Measurements from ENCODE around the gene MALAT1. TPM values are rescaled to one million over a fixed set of nuclear protein-coding genes. Genes with fewer than 3 reads are reported as not detected.

Gene MALAT1
- total RNA-seq, 4 donors from 2014 or later, result 2,194 to 20,520 (median 8,164) TPM

GRCh38 chr11:65538915-65539743 lies 40.3 kb downstream of the MALAT1 start:
- TF ChIP-seq POLR2A (IDR thresholded peaks at IDR 0.05) (no peak), CTCF (IDR thresholded peaks at IDR 0.05) (no peak), POLR2AphosphoS5 (IDR thresholded peaks at IDR 0.05) (no peak), EP300 (IDR thresholded peaks at IDR 0.05) (no peak)
- H3K9me3 ChIP-seq, result no peaks in the 10 kb centered on the region
- H3K27ac ChIP-seq, result peak overlapping the region in 3 of 4 donors; percentile 88 to 97 (median 91)
- 71% methylated on average over 4 of the region's 92 CpGs; no CpG with 5 or more reads in 1 of the 2 donors for WGBS, 2 donors (ENCODE audit: low coverage in 1 of 2)
- peaks cover 0 to 68% of the 10 kb centered on the region in 2 donors for H3K36me3 ChIP-seq
- no peaks in the 10 kb centered on the region for H3K27me3 ChIP-seq
- H3K4me1 ChIP-seq, result peaks cover 0 to 45% (median 25%) of the 10 kb centered on the region in 3 donors
- no peak for ATAC-seq
- H3K4me3 ChIP-seq, result peak overlapping the region in 1 of 2 donors; percentile 57

GRCh38 chr11:65539744-65540289 lies 41.0 kb downstream of the MALAT1 start:
- Histone ChIP-seq H3K4me1 (peaks cover 0 to 45% (median 25%) of the 10 kb centered on the region in 3 donors), H3K4me3 (peak overlapping the region; percentile 20 to 57), H3K36me3 (peaks cover 0 to 68% of the 10 kb centered on the region in 2 donors), H3K27me3 (no peaks in the 10 kb centered on the region), H3K9me3 (no peaks in the 10 kb centered on the region), H3K27ac (peak overlapping the region; percentile 39 to 97 (median 90))
- WGBS, 2 donors (ENCODE audit: low coverage in 1 of 2), result no CpG with 5 or more reads among the region's 60 CpGs
- TF ChIP-seq CTCF (IDR thresholded peaks at IDR 0.05) (peak in 1 of 4 experiments; percentile 83), POLR2AphosphoS5 (IDR thresholded peaks at IDR 0.05) (no peak), EP300 (IDR thresholded peaks at IDR 0.05) (no peak), POLR2A (IDR thresholded peaks at IDR 0.05) (no peak)
- ATAC-seq, result no peak

- ATAC-seq, result peak; percentile 92
- H3K4me3 ChIP-seq, result peak overlapping the region; percentile 20 to 57
- peak overlapping the region; percentile 39 to 97 (median 90) for H3K27ac ChIP-seq
- 0% methylated on average over 1 of the region's 78 CpGs; no CpG with 5 or more reads in 1 of the 2 donors for WGBS, 2 donors (ENCODE audit: low coverage in 1 of 2)
- H3K36me3 ChIP-seq, result peaks cover 0 to 68% of the 10 kb centered on the region in 2 donors
- H3K9me3 ChIP-seq, result no peaks in the 10 kb centered on the region
- no peaks in the 10 kb centered on the region for H3K27me3 ChIP-seq
- TF ChIP-seq POLR2AphosphoS5 (IDR thresholded peaks at IDR 0.05) (peak; percentile 64), POLR2A (IDR thresholded peaks at IDR 0.05) (peak; percentile 21 to 30), EP300 (IDR thresholded peaks at IDR 0.05) (no peak), CTCF (IDR thresholded peaks at IDR 0.05) (peak in 3 of 4 experiments; percentile 92 to 97 (median 93))
- peaks cover 0 to 45% (median 25%) of the 10 kb centered on the region in 3 donors for H3K4me1 ChIP-seq
Measured at GRCh38 chr11:65540290-65541092, 41.6 kb downstream of the MALAT1 start.

GRCh38 chr11:65541093-65541982 lies 42.5 kb downstream of the MALAT1 start:
- no peaks in the 10 kb centered on the region for H3K9me3 ChIP-seq
- 0% methylated on average over 2 of the region's 18 CpGs; no CpG with 5 or more reads in 1 of the 2 donors for WGBS, 2 donors (ENCODE audit: low coverage in 1 of 2)
- H3K36me3 ChIP-seq, result peaks cover 0 to 68% of the 10 kb centered on the region in 2 donors
- peak overlapping the region; percentile 20 to 57 for H3K4me3 ChIP-seq
- no peaks in the 10 kb centered on the region for H3K27me3 ChIP-seq
- TF ChIP-seq POLR2A (IDR thresholded peaks at IDR 0.05), result no peak
- no peak for TF ChIP-seq EP300 (IDR thresholded peaks at IDR 0.05)
- TF ChIP-seq POLR2AphosphoS5 (IDR thresholded peaks at IDR 0.05), result no peak
- TF ChIP-seq CTCF (IDR thresholded peaks at IDR 0.05), result no peak
- peaks cover 0 to 49% (median 25%) of the 10 kb centered on the region in 3 donors for H3K4me1 ChIP-seq
- H3K27ac ChIP-seq, result peak overlapping the region; percentile 31 to 97 (median 90)
- no peak for ATAC-seq
